SK-N-SH (cell line): ENCODE data around the gene EMCN. TPM values are rescaled to one million over a fixed set of nuclear protein-coding genes. Genes with fewer than 3 reads are reported as not detected.

Experiments
- CTCF ChIA-PET: fragments of 300-600, 350-600 bp; formaldehyde crosslinking; extraction: SDS; loops from one replicate; lab custom pipeline; 2021; lab: Yijun Ruan, JAX
- POLR2A ChIA-PET: fragments of 350-600 bp; sonication (Branson Sonifier 250); formaldehyde crosslinking; extraction: SDS; loops from one replicate; lab custom pipeline; 2020; ENCODE audit warnings: antibody characterized with exemption, inconsistent platforms; lab: Yijun Ruan, JAX
- DNase-seq: peaks from one replicate; pipeline ENCODE4 v3.0.0; 2012
- H2AFZ ChIP-seq: fragments of 200-600 bp; sonication (generic); 2 replicates; pipeline ENCODE4 v1.8.1; 2016; ENCODE audit warnings: antibody characterized with exemption, mild to moderate bottlenecking, low read depth
- H3F3A ChIP-seq: fragments of 200-600 bp; sonication (generic); replicated peaks from 2 replicates; pipeline ENCODE3; 2016; ENCODE audit warnings: antibody characterized with exemption, mild to moderate bottlenecking; ENCODE audit not compliant: insufficient read depth
- H3K27ac ChIP-seq, 2 experiments: fragments of 200-500 bp in 1 of 2; fragments of 200-600 bp in 1 of 2; sonication (Bioruptor generic) in 1 of 2; sonication (generic), shearing (Covaris generic) in 1 of 2; 2 replicates each; pipeline versions ENCODE4 v1.5.1 to v1.6.1; 2014 to 2016; ENCODE audit warnings: low read depth in 2 of 2, inconsistent platforms in 1 of 2, low read length in 1 of 2, mild to moderate bottlenecking in 1 of 2, mixed read lengths in 1 of 2
- H3K27me3 ChIP-seq: fragments of 200-600 bp; sonication (generic), shearing (Covaris generic); 2 replicates; pipeline ENCODE4 v1.6.1; 2016; ENCODE audit warnings: mixed run types; ENCODE audit not compliant: insufficient read depth
- H3K36me3 ChIP-seq, 2 experiments: fragments of 200-500 bp in 1 of 2; fragments of 200-600 bp in 1 of 2; sonication (Bioruptor generic) in 1 of 2; sonication (generic) in 1 of 2; replicated peaks in 1 of 2; 2 replicates each; pipeline versions ENCODE3 to v1.5.1; 2014 to 2016; ENCODE audit warnings: low read length in 1 of 2, mild to moderate bottlenecking in 1 of 2; ENCODE audit not compliant: insufficient read depth in 2 of 2, control insufficient read depth in 1 of 2
- H3K4me1 ChIP-seq, 2 experiments: fragments of 200-500 bp in 1 of 2; fragments of 200-600 bp in 1 of 2; sonication (Bioruptor generic) in 1 of 2; sonication (generic), shearing (Covaris generic) in 1 of 2; 2 replicates each; pipeline versions ENCODE4 v1.5.1 to v1.6.1; 2014 to 2016; ENCODE audit warnings: low read depth in 1 of 2, low read length in 1 of 2, mixed run types in 1 of 2; ENCODE audit not compliant: insufficient read depth in 2 of 2, control insufficient read depth in 1 of 2
- H3K4me2 ChIP-seq: fragments of 200-600 bp; sonication (generic), shearing (Covaris generic); 2 replicates; pipeline ENCODE4 v1.6.1; 2017; ENCODE audit warnings: mixed run types
- H3K4me3 ChIP-seq, 2 experiments: fragments of 200-500 bp in 1 of 2; fragments of 200-600 bp in 1 of 2; sonication (Bioruptor generic) in 1 of 2; sonication (generic), shearing (Covaris generic) in 1 of 2; 2 replicates each; pipeline versions ENCODE4 v1.5.1 to v1.8.1; 2014 to 2016; ENCODE audit warnings: low read depth in 2 of 2, inconsistent platforms in 1 of 2, low read length in 1 of 2, mild to moderate bottlenecking in 1 of 2, mixed read lengths in 1 of 2, moderate library complexity in 1 of 2
- H3K79me2 ChIP-seq: fragments of 200-600 bp; sonication (generic); 2 replicates; pipeline ENCODE4 v1.8.1; 2017; ENCODE audit warnings: mild to moderate bottlenecking; ENCODE audit not compliant: insufficient read depth
- H3K9ac ChIP-seq: fragments of 200-600 bp; sonication (generic); 2 replicates; pipeline ENCODE4 v1.6.1; 2017; ENCODE audit warnings: mixed run types
- H3K9me2 ChIP-seq: fragments of 200-600 bp; sonication (generic); 2 replicates; pipeline ENCODE4 v1.6.1; 2017; ENCODE audit warnings: mixed run types
- H3K9me3 ChIP-seq: fragments of 200-600 bp; sonication (generic); 2 replicates; pipeline ENCODE4 v1.6.1; 2017; ENCODE audit warnings: mixed run types, mild to moderate bottlenecking, moderate library complexity
- H4K20me1 ChIP-seq: fragments of 200-600 bp; sonication (generic); 2 replicates; pipeline ENCODE4 v1.6.1; 2017; ENCODE audit warnings: mild to moderate bottlenecking, mixed run types; ENCODE audit not compliant: insufficient read depth
- CHD2 ChIP-seq: fragments of 150-350 bp; IDR thresholded peaks from 2 replicates; pipeline ENCODE4 v1.6.1; 2018; ENCODE audit warnings: low read length; ENCODE audit not compliant: partially characterized antibody
- CTCF ChIP-seq: fragments of 200-600 bp; sonication (generic); IDR thresholded peaks from 2 replicates; pipeline ENCODE4 v1.6.1; 2017; ENCODE audit warnings: antibody characterized with exemption, mild to moderate bottlenecking, moderate library complexity
- FOSL2 ChIP-seq: IDR thresholded peaks from 2 replicates; pipeline ENCODE4 v1.4.0; 2012; ENCODE audit warnings: low read depth, mild to moderate bottlenecking, moderate library complexity, borderline replicate concordance
- FOXM1 ChIP-seq: IDR thresholded peaks from 2 replicates; pipeline ENCODE4 v1.4.0; 2012; ENCODE audit warnings: low read depth, mild to moderate bottlenecking
- GABPA ChIP-seq: IDR thresholded peaks from 2 replicates; pipeline ENCODE4 v1.4.0; 2012; ENCODE audit warnings: low read depth, mild to moderate bottlenecking
- JUND ChIP-seq: IDR thresholded peaks from 2 replicates; pipeline ENCODE4 v1.4.0; 2012
- MAX ChIP-seq: IDR thresholded peaks from 2 replicates; pipeline ENCODE4 v1.4.0; 2012; ENCODE audit warnings: low read depth
- MXI1 ChIP-seq: IDR thresholded peaks from 2 replicates; pipeline ENCODE4 v1.6.1; 2012; ENCODE audit warnings: mild to moderate bottlenecking, low read depth, low read length, improper control_type of control experiment
- NFIC ChIP-seq: IDR thresholded peaks from 2 replicates; pipeline ENCODE4 v1.4.0; 2012; ENCODE audit warnings: borderline replicate concordance
- PBX3 ChIP-seq: IDR thresholded peaks from 2 replicates; pipeline ENCODE4; 2012
- POLR2AphosphoS5 ChIP-seq: IDR thresholded peaks from 2 replicates; pipeline ENCODE4 v1.6.1; 2012; ENCODE audit warnings: low read depth, low read length
- REST ChIP-seq: IDR thresholded peaks from 2 replicates; pipeline ENCODE4 v1.6.1; 2012; ENCODE audit warnings: mild to moderate bottlenecking, low read depth, low read length, moderate library complexity
- RFX5 ChIP-seq: IDR thresholded peaks from 2 replicates; pipeline ENCODE4 v1.6.1; 2012; ENCODE audit warnings: mild to moderate bottlenecking, improper control_type of control experiment, low read length
- RXRA ChIP-seq: IDR thresholded peaks from 2 replicates; pipeline ENCODE4 v1.4.0; 2012; ENCODE audit warnings: low read depth, mild to moderate bottlenecking, borderline replicate concordance
- SIN3A ChIP-seq: IDR thresholded peaks from 2 replicates; pipeline ENCODE4 v1.6.1; 2012; ENCODE audit warnings: low read depth, mild to moderate bottlenecking, low read length, moderate library complexity, borderline replicate concordance
- SMC3 ChIP-seq: IDR thresholded peaks from 2 replicates; pipeline ENCODE4 v1.6.1; 2012; ENCODE audit warnings: low read depth, low read length, improper control_type of control experiment
- TAF1 ChIP-seq: IDR thresholded peaks from 2 replicates; pipeline ENCODE4 v1.6.1; 2012; ENCODE audit warnings: low read depth, mild to moderate bottlenecking, low read length, moderate library complexity, borderline replicate concordance
- WGBS: methylation state at CpG from one replicate; pipeline ENCODE4 v1.1.6; 2017; ENCODE audit warnings: low lambda C conversion rate; 5-methylcytosine and 5-hydroxymethylcytosine counted together
- polyA plus RNA-seq, 3 experiments: library from polyadenylated mRNA; depleted of rRNA; stranded (reverse); fragments of >200 nt; gene quantifications; 2 replicates each; pipeline ENCODE4 v1.2.3, GENCODE V29; 2012

Gene EMCN
- polyA plus RNA-seq, 1 of the 3 experiments (the other 2 are of a cell fraction) = 0.30 TPM

- H3K4me1 ChIP-seq = no peaks in the 10 kb centered on the region; a peak in 1 of 4 replicates
- no peak overlapping the region for H3K4me2 ChIP-seq
- H3K9ac ChIP-seq = no peak overlapping the region
- no peak for TF ChIP-seq FOXM1
- TF ChIP-seq PBX3 = no peak
- TF ChIP-seq REST = no peak
- TF ChIP-seq JUND = no peak
- TF ChIP-seq RXRA = no peak
- no peak for TF ChIP-seq TAF1
- TF ChIP-seq, all 33 proteins: peak for 0
- no peaks in the 10 kb centered on the region for H4K20me1 ChIP-seq
- no peaks in the 10 kb centered on the region for H3K9me3 ChIP-seq
- H3K27me3 ChIP-seq = no peaks in the 10 kb centered on the region
- ChIA-PET CTCF (interaction anchor here (1.2 kb wide), 1 partner anchor 11 kb away, joined by 4 read pairs; no protein-coding TSS in a partner anchor), POLR2A (no interaction called here)
- H3K79me2 ChIP-seq = no peaks in the 10 kb centered on the region
- no peak overlapping the region for H2AFZ ChIP-seq
- no peak overlapping the region for H3K27ac ChIP-seq
- H3K9me2 ChIP-seq = no peaks in the 10 kb centered on the region
- H3F3A ChIP-seq = no peaks in the 10 kb centered on the region
- 63% methylated on average over 1 of the region's 1 CpG for WGBS
- DNase-seq = no peak
- no peak overlapping the region for H3K4me3 ChIP-seq
- H3K36me3 ChIP-seq = no peaks in the 10 kb centered on the region
Observed at GRCh38 chr4:100391863-100392262, 126.0 kb downstream of the EMCN start.

- CTCF ChIA-PET = interaction anchor here (0.9 to 1.2 kb wide), 2 partner anchors 10 to 19 kb away, joined by 3 to 4 read pairs; no protein-coding TSS in a partner anchor
- Histone ChIP-seq H3K4me2 (no peak overlapping the region), H3K79me2 (no peaks in the 10 kb centered on the region), H3K27me3 (no peaks in the 10 kb centered on the region), H3F3A (no peaks in the 10 kb centered on the region), H4K20me1 (no peaks in the 10 kb centered on the region), H3K9me2 (no peaks in the 10 kb centered on the region), H2AFZ (no peak overlapping the region), H3K27ac (no peak overlapping the region), H3K9ac (no peak overlapping the region), H3K4me1 (no peaks in the 10 kb centered on the region; a peak in 1 of 4 replicates), H3K4me3 (no peak overlapping the region), H3K9me3 (no peaks in the 10 kb centered on the region), H3K36me3 (no peaks in the 10 kb centered on the region)
- POLR2A ChIA-PET = no interaction called here
- WGBS = 93% methylated on average over 1 of the region's 1 CpG
- DNase-seq = no peak
- TF ChIP-seq GABPA = no peak
- TF ChIP-seq CTCF = no peak
- no peak for TF ChIP-seq SMC3
- no peak for TF ChIP-seq TAF1
- TF ChIP-seq PBX3 = no peak
- TF ChIP-seq CHD2 = no peak
- TF ChIP-seq SIN3A = no peak
- TF ChIP-seq NFIC = no peak
- TF ChIP-seq MAX = no peak
- TF ChIP-seq POLR2AphosphoS5 = no peak
- TF ChIP-seq FOSL2 = no peak
- TF ChIP-seq MXI1 = no peak
- TF ChIP-seq RFX5 = no peak
Observed at GRCh38 chr4:100391086-100391485, 126.7 kb downstream of the EMCN start.
